SK-N-SH treated with all-trans-retinoic acid at 6 μM for 48 hours (cell line): Measurements from ENCODE around the gene CLEC4F.

Experiments
- ATAC-seq: fragments of 200-7000 bp; cut with Tn5 transposase; 3 replicates; pipeline ENCODE4 v1.9.1; 2020; ENCODE audit warnings: mild to moderate bottlenecking, moderate library complexity
- BACH2 ChIP-seq: fragments of 250-450 bp; sonication (Bioruptor Pico); IDR thresholded peaks from 2 replicates; pipeline ENCODE4 v1.9.0; 2021; ENCODE audit warnings: mild to moderate bottlenecking, borderline replicate concordance
- CREB5 ChIP-seq: fragments of 250-450 bp; sonication (Bioruptor Pico); IDR thresholded peaks from 2 replicates; pipeline ENCODE4 v1.5.1; 2020; ENCODE audit warnings: low read depth, mild to moderate bottlenecking, moderate library complexity
- CSRNP3 ChIP-seq: fragments of 250-450 bp; sonication (Bioruptor Pico); IDR thresholded peaks from 2 replicates; pipeline ENCODE4 v1.5.1; 2021; ENCODE audit warnings: mild to moderate bottlenecking, moderate library complexity
- GLIS3 ChIP-seq: fragments of 250-450 bp; sonication (Bioruptor Pico); IDR thresholded peaks from 2 replicates; pipeline ENCODE4 v1.5.0; 2020; ENCODE audit warnings: mild to moderate bottlenecking, moderate library complexity
- ISL1 ChIP-seq: fragments of 250-450 bp; sonication (Bioruptor Pico); IDR thresholded peaks from 2 replicates; pipeline ENCODE4 v2.1.2; 2022; ENCODE audit warnings: mild to moderate bottlenecking, moderate library complexity
- OSR1 ChIP-seq: fragments of 250-450 bp; sonication (Bioruptor Pico); IDR thresholded peaks from 2 replicates; pipeline ENCODE4 v1.8.0; 2022; ENCODE audit warnings: moderate library complexity, mild to moderate bottlenecking, inconsistent platforms
- PATZ1 ChIP-seq: fragments of 250-450 bp; sonication (Bioruptor Pico); IDR thresholded peaks from 2 replicates; pipeline ENCODE4 v1.8.0; 2020; ENCODE audit warnings: mild to moderate bottlenecking, moderate library complexity, borderline replicate concordance
- POU6F1 ChIP-seq: fragments of 250-450 bp; sonication (Bioruptor Pico); IDR thresholded peaks from 2 replicates; pipeline ENCODE4 v1.8.0; 2021; ENCODE audit warnings: low read depth, mild to moderate bottlenecking, moderate library complexity, borderline replicate concordance
- PPARA ChIP-seq: fragments of 250-450 bp; sonication (Bioruptor Pico); IDR thresholded peaks from 2 replicates; pipeline ENCODE4 v1.5.0; 2020; ENCODE audit warnings: mild to moderate bottlenecking, borderline replicate concordance
- RARB ChIP-seq: fragments of 250-450 bp; sonication (Bioruptor Pico); IDR thresholded peaks from 2 replicates; pipeline ENCODE4 v1.8.0; 2021; ENCODE audit warnings: mild to moderate bottlenecking, moderate library complexity
- SNAI2 ChIP-seq: fragments of 250-450 bp; sonication (Bioruptor Pico); IDR thresholded peaks from 2 replicates; pipeline ENCODE4 v1.5.0; 2020; ENCODE audit warnings: mild to moderate bottlenecking, moderate library complexity
- TCF4 ChIP-seq: fragments of 250-450 bp; sonication (Bioruptor Pico); IDR thresholded peaks from 2 replicates; pipeline ENCODE4 v1.8.0; 2021; ENCODE audit warnings: mild to moderate bottlenecking, moderate library complexity, borderline replicate concordance
- TOX ChIP-seq: fragments of 250-450 bp; sonication (Bioruptor Pico); IDR thresholded peaks from 2 replicates; pipeline ENCODE4 v1.8.0; 2021; ENCODE audit warnings: mild to moderate bottlenecking, moderate library complexity, borderline replicate concordance
- TSHZ2 ChIP-seq: fragments of 250-450 bp; sonication (Bioruptor Pico); IDR thresholded peaks from 2 replicates; pipeline ENCODE4 v1.5.0; 2020; ENCODE audit warnings: mild to moderate bottlenecking, moderate library complexity
- ZC3H10 ChIP-seq: fragments of 250-450 bp; sonication (Bioruptor Pico); IDR thresholded peaks from 2 replicates; pipeline ENCODE4 v1.5.1; 2021; ENCODE audit warnings: mild to moderate bottlenecking, moderate library complexity
- ZFP3 ChIP-seq: fragments of 250-450 bp; sonication (Bioruptor Pico); IDR thresholded peaks from 2 replicates; pipeline ENCODE4 v1.5.0; 2020; ENCODE audit warnings: mild to moderate bottlenecking, moderate library complexity
- ZNF565 ChIP-seq: fragments of 450-650 bp; formaldehyde crosslinking; conservative IDR thresholded peaks from 2 replicates; pipeline ENCODE4 v1.5.0; 2020; ENCODE audit warnings: low read depth, mild to moderate bottlenecking, moderate library complexity
- ZNF70 ChIP-seq: fragments of 450-650 bp; formaldehyde crosslinking; IDR thresholded peaks from 2 replicates; pipeline ENCODE4 v1.5.0; 2020; ENCODE audit warnings: mild to moderate bottlenecking, moderate library complexity

CLEC4F gene

GRCh38 chr2:70855667-70856066 is 35.3 kb upstream of the CLEC4F start:
- no peak for ATAC-seq
- TF ChIP-seq ISL1 (CRISPR knock-in tag) (no peak), ZC3H10 (CRISPR knock-in tag) (no peak), POU6F1 (CRISPR knock-in tag) (no peak), SNAI2 (no peak), PATZ1 (CRISPR knock-in tag) (no peak), GLIS3 (CRISPR knock-in tag) (no peak), TOX (CRISPR knock-in tag) (no peak), BACH2 (CRISPR knock-in tag) (no peak), TCF4 (CRISPR knock-in tag) (no peak), PPARA (CRISPR knock-in tag) (no peak), OSR1 (CRISPR knock-in tag) (no peak), TSHZ2 (CRISPR knock-in tag) (no peak), CSRNP3 (CRISPR knock-in tag) (no peak), ZNF70 (no peak)

- TF ChIP-seq TCF4 (CRISPR knock-in tag) (no peak), GLIS3 (CRISPR knock-in tag) (no peak), PPARA (CRISPR knock-in tag) (no peak), ZC3H10 (CRISPR knock-in tag) (no peak), ZFP3 (CRISPR knock-in tag) (no peak), PATZ1 (CRISPR knock-in tag) (no peak), POU6F1 (CRISPR knock-in tag) (no peak), CREB5 (CRISPR knock-in tag) (no peak), BACH2 (CRISPR knock-in tag) (no peak), CSRNP3 (CRISPR knock-in tag) (no peak), TSHZ2 (CRISPR knock-in tag) (no peak), OSR1 (CRISPR knock-in tag) (no peak), ZNF565 (no peak), RARB (CRISPR knock-in tag) (no peak)
Observed at GRCh38 chr2:70854411-70854810, 34.0 kb upstream of the CLEC4F start.

More at GRCh38 chr2:70854411-70854810, 34.0 kb upstream of the CLEC4F start:
- no peak for ATAC-seq
